Renal cortical epithelial cell (primary cell): ENCODE results near the gene CYP4V2. TPM values are rescaled to one million over a fixed set of nuclear protein-coding genes. Genes with fewer than 3 reads are reported as not detected.
"Not testable (repeated sequence)": the region's sequence is repeated elsewhere in the genome, so short reads cannot be mapped to it uniquely, and the experiment has no call there.

Experiments
- DNase-seq: peaks from one replicate; pipeline ENCODE4 v3.0.0-alpha.2; 2011; ENCODE audit warnings: low read depth
- total RNA-seq: library from RNA; depleted of rRNA; stranded (reverse); fragments of >200 nt; gene quantifications from 2 replicates; pipeline ENCODE4 v1.2.3, GENCODE V29; 2014

The CYP4V2 gene
- total RNA-seq, 1 donor from 2014 or later = 78.5 TPM

GRCh38 chr4:186228514-186228894, 37.1 kb downstream of the CYP4V2 start:
- peak; percentile 31 for DNase-seq

- no peak for DNase-seq
These were observed 43.0 kb downstream of the CYP4V2 start for GRCh38 chr4:186234367-186234766.

DNA sequence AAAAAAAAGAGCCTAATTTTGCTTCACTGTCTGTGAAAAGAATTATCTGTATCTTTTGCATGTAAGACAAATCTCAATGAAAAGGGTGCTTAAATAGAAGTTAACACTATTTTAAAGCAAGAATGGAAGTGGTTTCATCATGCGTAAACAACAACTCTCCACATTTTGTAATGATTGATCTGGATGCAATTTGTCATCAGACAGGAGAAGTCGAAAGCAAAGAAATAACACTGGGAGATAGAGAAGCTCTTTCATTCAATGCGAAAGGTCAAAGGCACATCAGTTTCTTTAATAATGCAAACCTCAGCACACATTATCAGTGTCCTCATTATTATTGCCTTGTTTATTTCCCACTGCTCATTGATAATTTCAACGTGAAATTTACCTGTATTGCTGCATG, 44.8 kb downstream of the CYP4V2 start:
- no peak for DNase-seq

GRCh38 chr4:186240452-186240847, 49.1 kb downstream of the CYP4V2 start:
- DNase-seq = no peak

GRCh38 chr4:186240848-186241491, 49.6 kb downstream of the CYP4V2 start:
- no peak for DNase-seq

DNA sequence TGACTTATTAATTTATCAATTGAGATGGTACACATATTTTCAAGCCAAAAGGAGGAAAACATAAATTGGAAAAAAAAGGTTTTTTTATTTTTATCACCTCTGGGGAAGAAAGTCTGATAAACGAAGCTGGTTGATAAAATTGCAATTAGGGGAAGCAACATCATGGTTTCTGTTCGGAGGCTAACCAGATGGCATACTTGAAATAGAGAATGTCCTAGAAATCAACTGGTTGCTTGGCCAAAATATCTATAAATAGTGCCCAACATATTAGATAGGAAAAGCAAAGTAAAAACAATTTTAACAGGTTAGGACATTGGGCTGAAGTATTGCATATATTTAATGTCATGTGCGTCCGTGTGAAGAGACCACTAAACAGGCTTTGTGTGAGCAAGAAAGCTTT, 50.2 kb downstream of the CYP4V2 start:
- no peak for DNase-seq

GRCh38 chr4:186242031-186242430, 50.7 kb downstream of the CYP4V2 start:
- DNase-seq = not testable (repeated sequence)

DNA sequence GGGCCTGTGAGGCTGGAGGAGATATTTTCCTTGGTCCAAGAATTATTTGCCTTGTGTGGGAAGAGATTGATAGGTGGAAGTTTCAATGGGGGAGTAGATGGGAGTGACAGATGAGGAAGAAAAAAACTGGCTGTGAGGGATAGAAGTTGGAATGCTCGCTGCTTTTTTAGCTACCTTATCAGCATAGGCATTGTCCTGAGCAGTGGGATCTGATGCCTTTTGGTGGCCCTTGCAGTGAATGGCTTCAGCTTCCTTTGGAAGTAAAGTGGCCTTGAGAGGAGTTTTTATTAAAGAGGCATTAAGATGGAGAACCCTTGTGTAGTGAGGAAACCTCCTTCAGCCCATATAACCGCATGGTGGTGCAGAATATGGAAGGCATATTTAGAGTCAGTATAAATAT, 52.0 kb downstream of the CYP4V2 start:
- DNase-seq = no peak

DNA sequence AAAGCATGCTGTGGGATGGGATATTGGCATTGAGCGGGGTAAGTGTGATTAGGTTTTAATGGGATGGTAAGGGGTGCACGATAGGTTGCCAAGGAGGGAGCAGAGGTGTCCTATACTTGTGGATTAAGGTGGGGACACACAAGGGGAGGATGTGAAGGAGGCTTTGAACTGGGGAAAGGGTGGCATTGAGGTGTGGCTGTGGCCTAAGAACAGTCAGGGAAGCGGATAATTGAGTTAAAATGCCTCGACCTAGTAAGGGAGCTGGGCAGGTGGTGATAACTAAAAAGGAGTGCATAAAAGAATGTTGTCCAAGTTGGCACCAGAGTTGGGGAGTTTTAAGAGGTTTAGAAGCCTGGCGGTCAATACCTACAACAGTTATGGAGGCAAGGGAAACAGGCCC, 53.5 kb downstream of the CYP4V2 start:
- no peak for DNase-seq

DNA sequence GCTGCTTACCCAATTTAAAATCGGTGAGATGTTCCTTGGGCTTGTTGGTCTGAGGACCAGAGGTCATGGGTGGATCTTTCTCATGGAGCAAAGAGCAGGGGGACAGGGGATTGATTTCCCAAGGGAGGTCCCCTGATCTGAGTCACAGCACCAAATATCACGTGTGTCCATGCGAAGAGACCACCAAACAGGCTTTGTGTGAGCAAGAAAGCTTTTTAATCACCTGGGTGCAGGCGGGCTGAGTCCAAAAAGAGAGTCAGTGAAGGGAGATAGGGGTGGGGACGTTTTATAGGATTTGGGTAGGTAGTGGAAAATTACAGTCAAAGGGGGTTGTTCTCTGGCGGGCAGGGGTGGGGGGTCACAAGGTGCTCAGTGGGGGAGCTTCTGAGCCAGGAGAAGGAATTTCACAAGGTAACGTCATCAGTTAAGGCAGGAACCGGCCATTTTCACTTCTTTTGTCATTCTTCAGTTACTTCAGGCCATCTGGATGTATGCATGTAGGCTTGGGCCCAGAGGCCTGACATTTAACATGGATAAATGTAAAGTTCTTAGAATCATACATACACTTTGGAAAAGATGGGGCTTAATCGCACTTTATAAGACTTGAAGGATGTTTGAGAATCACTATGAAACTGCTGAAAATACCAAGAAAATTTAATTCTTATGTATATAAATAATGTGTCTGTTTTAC, 55.8 kb downstream of the CYP4V2 start:
- DNase-seq = not testable (repeated sequence)

- no peak for DNase-seq
These were observed 57.3 kb downstream of the CYP4V2 start for GRCh38 chr4:186248643-186249042.

- DNase-seq = no peak
These were observed 58.7 kb downstream of the CYP4V2 start for GRCh38 chr4:186249785-186250754.

- DNase-seq = no peak
These were observed 59.4 kb downstream of the CYP4V2 start for GRCh38 chr4:186250760-186251159.

- DNase-seq = no peak
These were observed 63.8 kb downstream of the CYP4V2 start for GRCh38 chr4:186255122-186255521.

DNA sequence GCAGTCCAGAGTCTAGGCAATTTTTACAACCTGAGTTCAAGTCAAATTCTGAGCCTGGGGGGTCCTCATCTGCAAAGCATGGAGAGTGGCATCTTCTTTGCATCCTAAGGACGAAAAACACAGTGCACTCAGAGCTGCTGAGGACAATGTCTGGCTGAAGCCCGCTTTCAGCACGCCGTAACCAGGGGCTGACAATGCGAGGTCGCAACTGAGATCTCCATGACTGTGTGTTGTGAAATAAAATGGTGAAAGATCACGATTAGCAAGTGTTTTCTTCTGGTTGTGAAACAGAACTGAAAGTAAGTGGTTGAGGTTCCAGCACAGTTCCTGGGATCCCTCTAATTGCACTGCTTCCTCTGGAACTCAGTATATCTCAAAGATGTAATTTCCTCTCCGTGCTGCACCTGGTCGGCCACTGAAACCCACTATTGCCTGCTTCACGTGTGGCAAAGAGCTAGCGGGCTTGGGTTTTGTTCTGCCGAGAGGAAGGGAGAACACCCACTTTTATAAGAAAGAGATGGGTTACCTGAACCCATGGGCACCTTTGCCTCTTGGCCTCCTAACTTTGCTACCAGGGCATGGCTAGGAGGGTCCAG, 66.9 kb downstream of the CYP4V2 start:
- no peak for DNase-seq

DNA sequence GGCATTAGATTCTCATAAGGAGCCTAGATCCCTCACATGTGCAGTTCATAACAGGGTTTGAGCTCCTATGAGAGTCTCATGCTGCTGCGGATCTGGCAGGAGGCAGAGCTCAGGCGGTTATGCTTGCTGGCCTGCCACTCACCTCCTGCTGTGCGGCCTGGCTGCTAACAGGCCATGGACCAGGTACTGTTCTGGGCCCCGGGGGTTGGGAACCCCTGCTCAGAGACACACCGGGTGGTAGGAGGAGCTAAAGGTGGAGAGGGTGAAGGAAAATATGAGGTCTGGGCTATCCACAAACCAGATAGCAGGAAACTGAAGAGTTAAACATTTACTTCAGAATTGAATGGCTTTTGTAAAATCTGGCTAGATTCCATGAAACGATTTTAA, 68.7 kb downstream of the CYP4V2 start:
- no peak for DNase-seq

Other genes starting within 250 kb of the CYP4V2 start
- 8.9 and 17.5 TPM in 2 replicates for gene TLR3, start 122.4 kb upstream of the CYP4V2 start, total RNA-seq
- gene FAM149A, start 86.9 kb upstream of the CYP4V2 start, total RNA-seq = 21.2 and 31.9 TPM in 2 replicates
- 0.35 and 0.65 TPM in 2 replicates for gene KLKB1, start 35.9 kb downstream of the CYP4V2 start, total RNA-seq
- 0.45 TPM in 1 of 2 replicates, not detected in the other for gene F11, start 74.6 kb downstream of the CYP4V2 start, total RNA-seq